ENCODE data around the gene ABCB10. TPM values are rescaled to one million over a fixed set of nuclear protein-coding genes. Genes with fewer than 3 reads are reported as not detected.
A peak's percentile ranks its signal among the peaks of the same experiment; 100 is the strongest.

The ABCB10 gene
- polyA plus RNA-seq, 1 donor (not counting 4 experiments of a cell fraction or from before 2014, with no cell fraction given): 14.3 TPM

DNA sequence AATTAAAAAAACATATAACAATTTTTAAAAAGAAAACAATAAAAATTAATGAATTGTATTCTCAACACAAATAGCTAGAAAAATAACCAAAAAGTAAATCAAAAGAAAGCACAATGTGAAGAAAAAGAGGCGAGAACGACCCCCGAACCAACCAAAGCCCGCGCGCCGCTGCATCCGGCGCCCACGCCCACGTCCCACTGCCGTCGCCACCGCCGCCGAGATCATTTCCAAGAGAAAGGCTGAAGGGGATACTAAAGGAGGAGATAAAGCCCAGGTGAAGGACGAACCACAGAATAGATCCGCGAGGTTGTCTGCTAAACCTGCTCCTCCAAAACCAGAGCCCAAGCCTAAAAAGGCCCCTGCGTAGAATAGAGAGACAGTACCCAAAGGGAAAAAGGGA is 11.8 kb upstream of the ABCB10 start:
- Histone ChIP-seq H3K27ac (ENCODE audit: control insufficient read depth, insufficient read depth, low read length) (no peak overlapping the region), H3K4me2 (ENCODE audit: control insufficient read depth, extremely low read depth, insufficient read depth, low read depth, low read length) (no peak overlapping the region), H3K27me3 (ENCODE audit: control insufficient read depth, extremely low read depth, insufficient read depth, low read length) (peaks cover 5% of the 10 kb centered on the region), H4K20me1 (ENCODE audit: control insufficient read depth, extremely low read depth, insufficient read depth, low read length) (no peaks in the 10 kb centered on the region), H3K9me1 (ENCODE audit: control insufficient read depth, extremely low read depth, insufficient read depth, low read length) (no peaks in the 10 kb centered on the region), H3K9me3 (ENCODE audit: control insufficient read depth, low read depth, low read length) (no peaks in the 10 kb centered on the region), H3K9ac (ENCODE audit: control insufficient read depth, extremely low read depth, insufficient read depth, low read length) (no peak overlapping the region), H3K4me3 (ENCODE audit: control insufficient read depth in 2 of 3, extremely low read depth in 1 of 3, insufficient read depth in 2 of 3, low read depth in 1 of 3, low read length in 3 of 3) (no peak overlapping the region), H3K4me1 (ENCODE audit: control insufficient read depth, extremely low read depth, insufficient read depth, low read length) (peaks cover 4% of the 10 kb centered on the region), H2AFZ (ENCODE audit: control insufficient read depth, low read length) (no peak overlapping the region), H3K36me3 (ENCODE audit: control insufficient read depth in 2 of 2, extremely low read depth in 1 of 2, insufficient read depth in 2 of 2, low read length in 2 of 2) (no peaks in the 10 kb centered on the region), H3K79me2 (ENCODE audit: control insufficient read depth, insufficient read depth, low read length) (no peaks in the 10 kb centered on the region)
- no peak for DNase-seq (ENCODE audit: low read depth, low spot score)
- dilution Hi-C loops (cut with MboI; ENCODE audit: extremely low pct_ligation_motif_present, low sequenced_read_pairs): no loop called here
- no peak for FAIRE-seq
- no peak for TF ChIP-seq EZH2 (IDR thresholded peaks at IDR 0.05; ENCODE audit: low read length)
- TF ChIP-seq, protein P1, sequence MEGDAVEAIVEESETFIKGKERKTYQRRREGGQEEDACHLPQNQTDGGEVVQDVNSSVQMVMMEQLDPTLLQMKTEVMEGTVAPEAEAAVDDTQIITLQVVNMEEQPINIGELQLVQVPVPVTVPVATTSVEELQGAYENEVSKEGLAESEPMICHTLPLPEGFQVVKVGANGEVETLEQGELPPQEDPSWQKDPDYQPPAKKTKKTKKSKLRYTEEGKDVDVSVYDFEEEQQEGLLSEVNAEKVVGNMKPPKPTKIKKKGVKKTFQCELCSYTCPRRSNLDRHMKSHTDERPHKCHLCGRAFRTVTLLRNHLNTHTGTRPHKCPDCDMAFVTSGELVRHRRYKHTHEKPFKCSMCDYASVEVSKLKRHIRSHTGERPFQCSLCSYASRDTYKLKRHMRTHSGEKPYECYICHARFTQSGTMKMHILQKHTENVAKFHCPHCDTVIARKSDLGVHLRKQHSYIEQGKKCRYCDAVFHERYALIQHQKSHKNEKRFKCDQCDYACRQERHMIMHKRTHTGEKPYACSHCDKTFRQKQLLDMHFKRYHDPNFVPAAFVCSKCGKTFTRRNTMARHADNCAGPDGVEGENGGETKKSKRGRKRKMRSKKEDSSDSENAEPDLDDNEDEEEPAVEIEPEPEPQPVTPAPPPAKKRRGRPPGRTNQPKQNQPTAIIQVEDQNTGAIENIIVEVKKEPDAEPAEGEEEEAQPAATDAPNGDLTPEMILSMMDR (optimal IDR thresholded peaks at IDR 0.05 in 1 of 3, IDR thresholded peaks at IDR 0.05 in 1 of 3, conservative IDR thresholded peaks at IDR 0.05 in 1 of 3; ENCODE audit: extremely low read depth in 1 of 3, insufficient read depth in 2 of 3, low read length in 3 of 3): no peak

DNA sequence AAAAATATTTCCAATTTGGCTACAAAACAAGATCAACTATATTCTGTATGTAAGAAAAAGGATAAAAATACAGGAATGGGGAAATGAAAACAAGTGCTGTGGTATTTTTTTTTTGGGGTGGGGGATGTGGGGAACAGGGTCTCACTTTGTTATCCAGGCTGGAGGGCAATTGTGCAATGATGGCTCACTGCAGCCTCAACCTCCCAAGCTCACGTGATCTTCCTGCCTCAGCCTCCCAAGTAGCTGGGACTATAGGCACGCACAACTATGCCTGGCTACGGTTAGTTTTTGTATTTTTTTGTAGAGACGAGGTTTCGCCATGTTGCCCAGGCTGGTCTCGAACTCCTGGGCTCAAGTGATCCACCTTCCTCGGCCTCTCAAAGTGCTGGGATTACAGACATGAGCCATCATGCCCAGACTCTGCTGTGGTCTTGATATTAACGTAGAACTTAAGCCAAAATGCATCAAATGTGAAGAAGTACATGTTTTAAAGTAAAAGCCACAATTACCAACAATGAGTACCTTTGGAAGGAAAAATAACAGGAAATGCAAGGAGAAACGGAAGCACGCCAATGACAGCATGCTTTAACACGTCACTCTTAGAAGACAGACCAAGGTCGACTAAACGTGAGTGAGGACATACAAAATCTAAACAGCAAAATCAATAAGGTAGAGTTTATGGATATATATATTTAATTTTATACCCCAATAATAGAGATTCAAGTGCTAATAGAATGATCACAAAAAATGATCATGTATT is 8.8 kb upstream of the ABCB10 start:
- Histone ChIP-seq H3K79me2 (ENCODE audit: control insufficient read depth, insufficient read depth, low read length) (no peaks in the 10 kb centered on the region), H3K9me1 (ENCODE audit: control insufficient read depth, extremely low read depth, insufficient read depth, low read length) (no peaks in the 10 kb centered on the region), H3K9me3 (ENCODE audit: control insufficient read depth, low read depth, low read length) (no peaks in the 10 kb centered on the region), H3K4me1 (ENCODE audit: control insufficient read depth, extremely low read depth, insufficient read depth, low read length) (peaks cover 4% of the 10 kb centered on the region), H3K4me3 (ENCODE audit: control insufficient read depth in 2 of 3, extremely low read depth in 1 of 3, insufficient read depth in 2 of 3, low read depth in 1 of 3, low read length in 3 of 3) (no peak overlapping the region), H3K4me2 (ENCODE audit: control insufficient read depth, extremely low read depth, insufficient read depth, low read depth, low read length) (peak overlapping the region; percentile 1), H2AFZ (ENCODE audit: control insufficient read depth, low read length) (peak overlapping the region; percentile 66), H3K27ac (ENCODE audit: control insufficient read depth, insufficient read depth, low read length) (no peak overlapping the region), H3K36me3 (ENCODE audit: control insufficient read depth in 2 of 2, extremely low read depth in 1 of 2, insufficient read depth in 2 of 2, low read length in 2 of 2) (no peaks in the 10 kb centered on the region), H3K27me3 (ENCODE audit: control insufficient read depth, extremely low read depth, insufficient read depth, low read length) (peaks cover 5% of the 10 kb centered on the region), H4K20me1 (ENCODE audit: control insufficient read depth, extremely low read depth, insufficient read depth, low read length) (no peaks in the 10 kb centered on the region), H3K9ac (ENCODE audit: control insufficient read depth, extremely low read depth, insufficient read depth, low read length) (no peak overlapping the region)
- dilution Hi-C loops (cut with MboI; ENCODE audit: extremely low pct_ligation_motif_present, low sequenced_read_pairs): no loop called here
- TF ChIP-seq, protein P1 (optimal IDR thresholded peaks at IDR 0.05 in 1 of 3, IDR thresholded peaks at IDR 0.05 in 1 of 3, conservative IDR thresholded peaks at IDR 0.05 in 1 of 3; ENCODE audit: extremely low read depth in 1 of 3, insufficient read depth in 2 of 3, low read length in 3 of 3): no peak
- TF ChIP-seq EZH2 (IDR thresholded peaks at IDR 0.05; ENCODE audit: low read length): no peak
- DNase-seq (ENCODE audit: low read depth, low spot score) (no peak), FAIRE-seq (no peak)

Data from keratinocyte (primary cell).